HEK293 (cell line): ENCODE data around the gene KLRG1.

Experiments
- SETDB1 ChIP-seq: IDR thresholded peaks from one replicate; pipeline ENCODE4 v1.6.1; 2017; ENCODE audit warnings: mild to moderate bottlenecking, low read length, moderate library complexity, mixed read lengths; ENCODE audit not compliant: insufficient read length
- TCF7L2 ChIP-seq: IDR thresholded peaks from 2 replicates; pipeline ENCODE4 v1.6.1; 2011; ENCODE audit warnings: low read depth, mild to moderate bottlenecking, inconsistent platforms, low read length, moderate library complexity, borderline replicate concordance
- ZBTB17 ChIP-seq: fragments of 450-650 bp; formaldehyde crosslinking; IDR thresholded peaks from 2 replicates; pipeline ENCODE4 v1.5.1; 2016; ENCODE audit warnings: missing biosample characterization, missing genetic modification characterization
- ZBTB21 ChIP-seq: fragments of 450-650 bp; formaldehyde crosslinking; IDR thresholded peaks from 2 replicates; pipeline ENCODE4 v1.5.1; 2017; ENCODE audit warnings: missing biosample characterization, missing genetic modification characterization
- ZFP41 ChIP-seq: fragments of 450-650 bp; formaldehyde crosslinking; IDR thresholded peaks from 2 replicates; pipeline ENCODE4 v1.5.1; 2016; ENCODE audit warnings: missing biosample characterization, missing genetic modification characterization, borderline replicate concordance
- ZNF10 ChIP-seq: fragments of 450-650 bp; formaldehyde crosslinking; IDR thresholded peaks from 2 replicates; pipeline ENCODE4 v1.5.1; 2017; ENCODE audit warnings: missing biosample characterization, missing genetic modification characterization
- ZNF121 ChIP-seq: fragments of 450-650 bp; formaldehyde crosslinking; IDR thresholded peaks from 2 replicates; pipeline ENCODE4 v1.5.1; 2016; ENCODE audit warnings: missing biosample characterization, missing genetic modification characterization
- ZNF560 ChIP-seq: fragments of 450-650 bp; formaldehyde crosslinking; IDR thresholded peaks from 2 replicates; pipeline ENCODE4 v1.5.1; 2017; ENCODE audit warnings: missing biosample characterization, missing genetic modification characterization, borderline replicate concordance
- ZNF830 ChIP-seq: fragments of 450-650 bp; IDR thresholded peaks from 2 replicates; pipeline ENCODE4 v1.5.0; 2018; ENCODE audit warnings: missing biosample characterization, missing genetic modification characterization, low read depth, mild to moderate bottlenecking, moderate library complexity
- TF ChIP-seq, protein P1 (sequence below): fragments of 450-650 bp; formaldehyde crosslinking; IDR thresholded peaks from 2 replicates; pipeline ENCODE4 v1.5.1; 2016; ENCODE audit warnings: missing biosample characterization, missing genetic modification characterization
- TF ChIP-seq, protein P2 (sequence below): fragments of 450-650 bp; formaldehyde crosslinking; IDR thresholded peaks from 2 replicates; pipeline ENCODE4 v1.5.1; 2016; ENCODE audit warnings: missing biosample characterization, missing genetic modification characterization
- TF ChIP-seq, protein P3 (sequence below): fragments of 450-650 bp; formaldehyde crosslinking; IDR thresholded peaks from 2 replicates; pipeline ENCODE4 v1.5.1; 2017; ENCODE audit warnings: missing biosample characterization, mild to moderate bottlenecking, missing genetic modification characterization, moderate library complexity
- TF ChIP-seq, protein P4 (sequence below): fragments of 450-650 bp; formaldehyde crosslinking; IDR thresholded peaks from 2 replicates; pipeline ENCODE4 v1.5.1; 2016; ENCODE audit warnings: missing biosample characterization, missing genetic modification characterization
- TF ChIP-seq, protein P5 (sequence below): fragments of 450-650 bp; formaldehyde crosslinking; optimal IDR thresholded peaks from 2 replicates; pipeline ENCODE3; 2016; ENCODE audit warnings: missing biosample characterization, mild to moderate bottlenecking, missing genetic modification characterization

DNA sequence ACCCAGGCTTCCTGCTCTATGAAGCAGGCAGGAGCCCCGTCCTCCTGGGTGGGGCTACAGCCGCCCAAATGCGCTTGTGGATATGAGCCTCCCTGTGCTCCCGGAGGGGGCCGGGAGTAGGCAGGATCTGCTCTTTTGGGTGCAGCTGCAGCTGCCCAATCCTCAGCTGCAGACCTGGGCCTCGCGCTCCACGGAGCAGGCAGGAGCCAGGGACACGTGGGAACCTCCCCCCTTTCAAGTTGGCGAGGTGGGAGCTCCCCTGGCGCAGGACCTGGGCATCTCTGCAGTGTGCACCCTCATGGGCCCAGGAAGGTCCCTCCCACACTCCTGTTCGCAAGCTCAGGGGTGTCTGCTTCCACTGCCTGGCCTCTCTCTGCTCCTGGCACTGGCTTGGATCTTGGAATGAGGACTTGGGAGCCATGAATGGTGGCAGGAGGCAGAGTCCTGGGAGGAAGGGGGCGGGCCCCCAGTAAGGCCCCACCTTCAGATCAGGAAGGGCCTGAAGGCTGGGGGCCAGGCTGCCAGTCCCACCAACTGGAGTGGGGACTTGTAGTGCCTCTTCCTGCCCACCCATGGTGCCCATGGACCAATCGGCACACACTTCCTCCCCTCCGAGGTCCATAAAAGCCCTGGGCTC, 61.3 kb downstream of the KLRG1 start:
- TF ChIP-seq ZBTB17 (tag by site-specific recombination) (no peak), SETDB1 (no peak), ZNF560 (no peak), TCF7L2 (no peak), ZNF830 (tag by site-specific recombination) (no peak), ZBTB21 (no peak), ZNF10 (tag by site-specific recombination) (no peak), ZFP41 (tag by site-specific recombination) (no peak), ZNF121 (tag by site-specific recombination) (no peak)
- TF ChIP-seq, protein P1, sequence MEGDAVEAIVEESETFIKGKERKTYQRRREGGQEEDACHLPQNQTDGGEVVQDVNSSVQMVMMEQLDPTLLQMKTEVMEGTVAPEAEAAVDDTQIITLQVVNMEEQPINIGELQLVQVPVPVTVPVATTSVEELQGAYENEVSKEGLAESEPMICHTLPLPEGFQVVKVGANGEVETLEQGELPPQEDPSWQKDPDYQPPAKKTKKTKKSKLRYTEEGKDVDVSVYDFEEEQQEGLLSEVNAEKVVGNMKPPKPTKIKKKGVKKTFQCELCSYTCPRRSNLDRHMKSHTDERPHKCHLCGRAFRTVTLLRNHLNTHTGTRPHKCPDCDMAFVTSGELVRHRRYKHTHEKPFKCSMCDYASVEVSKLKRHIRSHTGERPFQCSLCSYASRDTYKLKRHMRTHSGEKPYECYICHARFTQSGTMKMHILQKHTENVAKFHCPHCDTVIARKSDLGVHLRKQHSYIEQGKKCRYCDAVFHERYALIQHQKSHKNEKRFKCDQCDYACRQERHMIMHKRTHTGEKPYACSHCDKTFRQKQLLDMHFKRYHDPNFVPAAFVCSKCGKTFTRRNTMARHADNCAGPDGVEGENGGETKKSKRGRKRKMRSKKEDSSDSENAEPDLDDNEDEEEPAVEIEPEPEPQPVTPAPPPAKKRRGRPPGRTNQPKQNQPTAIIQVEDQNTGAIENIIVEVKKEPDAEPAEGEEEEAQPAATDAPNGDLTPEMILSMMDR: no peak
- TF ChIP-seq, protein P2, sequence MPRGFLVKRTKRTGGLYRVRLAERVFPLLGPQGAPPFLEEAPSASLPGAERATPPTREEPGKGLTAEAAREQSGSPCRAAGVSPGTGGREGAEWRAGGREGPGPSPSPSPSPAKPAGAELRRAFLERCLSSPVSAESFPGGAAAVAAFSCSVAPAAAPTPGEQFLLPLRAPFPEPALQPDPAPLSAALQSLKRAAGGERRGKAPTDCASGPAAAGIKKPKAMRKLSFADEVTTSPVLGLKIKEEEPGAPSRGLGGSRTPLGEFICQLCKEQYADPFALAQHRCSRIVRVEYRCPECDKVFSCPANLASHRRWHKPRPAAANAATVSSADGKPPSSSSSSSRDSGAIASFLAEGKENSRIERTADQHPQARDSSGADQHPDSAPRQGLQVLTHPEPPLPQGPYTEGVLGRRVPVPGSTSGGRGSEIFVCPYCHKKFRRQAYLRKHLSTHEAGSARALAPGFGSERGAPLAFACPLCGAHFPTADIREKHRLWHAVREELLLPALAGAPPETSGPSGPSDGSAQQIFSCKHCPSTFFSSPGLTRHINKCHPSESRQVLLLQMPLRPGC: no peak
- TF ChIP-seq, protein P3, sequence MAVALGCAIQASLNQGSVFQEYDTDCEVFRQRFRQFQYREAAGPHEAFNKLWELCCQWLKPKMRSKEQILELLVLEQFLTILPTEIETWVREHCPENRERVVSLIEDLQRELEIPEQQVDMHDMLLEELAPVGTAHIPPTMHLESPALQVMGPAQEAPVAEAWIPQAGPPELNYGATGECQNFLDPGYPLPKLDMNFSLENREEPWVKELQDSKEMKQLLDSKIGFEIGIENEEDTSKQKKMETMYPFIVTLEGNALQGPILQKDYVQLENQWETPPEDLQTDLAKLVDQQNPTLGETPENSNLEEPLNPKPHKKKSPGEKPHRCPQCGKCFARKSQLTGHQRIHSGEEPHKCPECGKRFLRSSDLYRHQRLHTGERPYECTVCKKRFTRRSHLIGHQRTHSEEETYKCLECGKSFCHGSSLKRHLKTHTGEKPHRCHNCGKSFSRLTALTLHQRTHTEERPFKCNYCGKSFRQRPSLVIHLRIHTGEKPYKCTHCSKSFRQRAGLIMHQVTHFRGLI (tag by site-specific recombination): no peak
- TF ChIP-seq, protein P4, sequence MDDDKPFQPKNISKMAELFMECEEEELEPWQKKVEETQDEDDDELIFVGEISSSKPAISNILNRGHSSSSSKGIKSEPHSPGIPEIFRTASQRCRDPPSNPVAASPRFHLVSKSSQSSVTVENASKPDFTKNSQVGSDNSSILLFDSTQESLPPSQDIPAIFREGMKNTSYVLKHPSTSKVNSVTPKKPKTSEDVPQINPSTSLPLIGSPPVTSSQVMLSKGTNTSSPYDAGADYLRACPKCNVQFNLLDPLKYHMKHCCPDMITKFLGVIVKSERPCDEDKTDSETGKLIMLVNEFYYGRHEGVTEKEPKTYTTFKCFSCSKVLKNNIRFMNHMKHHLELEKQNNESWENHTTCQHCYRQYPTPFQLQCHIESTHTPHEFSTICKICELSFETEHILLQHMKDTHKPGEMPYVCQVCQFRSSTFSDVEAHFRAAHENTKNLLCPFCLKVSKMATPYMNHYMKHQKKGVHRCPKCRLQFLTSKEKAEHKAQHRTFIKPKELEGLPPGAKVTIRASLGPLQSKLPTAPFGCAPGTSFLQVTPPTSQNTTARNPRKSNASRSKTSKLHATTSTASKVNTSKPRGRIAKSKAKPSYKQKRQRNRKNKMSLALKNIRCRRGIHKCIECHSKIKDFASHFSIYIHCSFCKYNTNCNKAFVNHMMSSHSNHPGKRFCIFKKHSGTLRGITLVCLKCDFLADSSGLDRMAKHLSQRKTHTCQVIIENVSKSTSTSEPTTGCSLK (tag by site-specific recombination): no peak
- TF ChIP-seq, protein P5, sequence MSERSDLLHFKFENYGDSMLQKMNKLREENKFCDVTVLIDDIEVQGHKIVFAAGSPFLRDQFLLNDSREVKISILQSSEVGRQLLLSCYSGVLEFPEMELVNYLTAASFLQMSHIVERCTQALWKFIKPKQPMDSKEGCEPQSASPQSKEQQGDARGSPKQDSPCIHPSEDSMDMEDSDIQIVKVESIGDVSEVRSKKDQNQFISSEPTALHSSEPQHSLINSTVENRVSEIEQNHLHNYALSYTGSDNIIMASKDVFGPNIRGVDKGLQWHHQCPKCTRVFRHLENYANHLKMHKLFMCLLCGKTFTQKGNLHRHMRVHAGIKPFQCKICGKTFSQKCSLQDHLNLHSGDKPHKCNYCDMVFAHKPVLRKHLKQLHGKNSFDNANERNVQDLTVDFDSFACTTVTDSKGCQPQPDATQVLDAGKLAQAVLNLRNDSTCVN (tag by site-specific recombination): no peak
